ENCODE results near the gene AMER3.

AMER3 gene

GRCh38 chr2:130807659-130808385 is 52.5 kb downstream of the AMER3 start:
- TF ChIP-seq ZNF274 (IDR thresholded peaks at IDR 0.05; ENCODE audit: low read depth, low read length), result no peak
- H3K4me3 ChIP-seq (ENCODE audit: low read length), result no peak overlapping the region

GRCh38 chr2:130808482-130809268 is 53.3 kb downstream of the AMER3 start:
- no peak for TF ChIP-seq ZNF274 (IDR thresholded peaks at IDR 0.05; ENCODE audit: low read depth, low read length)
- H3K4me3 ChIP-seq (ENCODE audit: low read length), result no peak overlapping the region

GRCh38 chr2:130810490-130810889 is 55.1 kb downstream of the AMER3 start:
- H3K4me3 ChIP-seq (ENCODE audit: low read length), result no peak overlapping the region
- no peak for TF ChIP-seq ZNF274 (IDR thresholded peaks at IDR 0.05; ENCODE audit: low read depth, low read length)

GRCh38 chr2:130813722-130814121 is 58.4 kb downstream of the AMER3 start:
- no peak overlapping the region for H3K4me3 ChIP-seq (ENCODE audit: low read length)

GRCh38 chr2:130814931-130815680 is 59.8 kb downstream of the AMER3 start:
- H3K4me3 ChIP-seq (ENCODE audit: low read length), result no peak overlapping the region
- TF ChIP-seq ZNF274 (IDR thresholded peaks at IDR 0.05; ENCODE audit: low read depth, low read length), result no peak

More at GRCh38 chr2:130813722-130814121, 58.4 kb downstream of the AMER3 start:
- no peak for TF ChIP-seq ZNF274 (IDR thresholded peaks at IDR 0.05; ENCODE audit: low read depth, low read length)
